Hepatocyte (in vitro differentiated cells): ENCODE data around the gene THSD7B. TPM values are rescaled to one million over a fixed set of nuclear protein-coding genes. Genes with fewer than 3 reads are reported as not detected.

Experiments used
- DNase-seq: peaks from one replicate; pipeline ENCODE4 v3.0.0-alpha.2; 2016; ENCODE audit warnings: low spot score
- H2AFZ ChIP-seq: fragments of 200-600 bp; sonication (generic); 2 replicates; pipeline ENCODE4 v1.6.0; 2016; ENCODE audit warnings: antibody characterized with exemption, mild to moderate bottlenecking
- H3K27ac ChIP-seq: fragments of 200-600 bp; sonication (generic); 2 replicates; pipeline ENCODE4 v1.5.1; 2016; ENCODE audit warnings: mild to moderate bottlenecking
- H3K27me3 ChIP-seq: fragments of 200-600 bp; sonication (generic); 2 replicates; pipeline ENCODE4 v1.6.1; 2016
- H3K36me3 ChIP-seq: fragments of 200-600 bp; sonication (generic); replicated peaks from 2 replicates; pipeline ENCODE4 v1.5.1; 2016; ENCODE audit warnings: low read depth; ENCODE audit not compliant: insufficient read depth
- H3K4me1 ChIP-seq: fragments of 200-600 bp; sonication (generic); 2 replicates; pipeline ENCODE4 v1.5.1; 2016; ENCODE audit warnings: mild to moderate bottlenecking, moderate library complexity; ENCODE audit not compliant: insufficient read depth
- H3K4me2 ChIP-seq: fragments of 200-600 bp; sonication (generic); 2 replicates; pipeline ENCODE4 v1.6.0; 2016
- H3K4me3 ChIP-seq: fragments of 200-600 bp; sonication (generic); 2 replicates; pipeline ENCODE4 v1.5.1; 2016; ENCODE audit warnings: mild to moderate bottlenecking
- H3K79me2 ChIP-seq: fragments of 200-600 bp; sonication (generic); 2 replicates; pipeline ENCODE4 v1.6.0; 2017; ENCODE audit warnings: mild to moderate bottlenecking
- H3K9me2 ChIP-seq: fragments of 200-600 bp; sonication (generic); replicated peaks from 2 replicates; pipeline ENCODE4 v1.6.0; 2017; ENCODE audit warnings: mild to moderate bottlenecking; ENCODE audit not compliant: insufficient read depth
- H3K9me3 ChIP-seq: fragments of 200-600 bp; sonication (generic); 2 replicates; pipeline ENCODE4 v1.5.1; 2016; ENCODE audit warnings: low read depth, mild to moderate bottlenecking
- H4K20me1 ChIP-seq: fragments of 200-600 bp; sonication (generic); 2 replicates; pipeline ENCODE4 v1.6.0; 2016; ENCODE audit warnings: mild to moderate bottlenecking; ENCODE audit not compliant: insufficient read depth, poor library complexity, severe bottlenecking
- CTCF ChIP-seq: fragments of 200-600 bp; sonication (generic); IDR thresholded peaks from 2 replicates; pipeline ENCODE4 v1.5.1; 2016; ENCODE audit warnings: antibody characterized with exemption, mild to moderate bottlenecking; ENCODE audit not compliant: poor library complexity
- EZH2 ChIP-seq: fragments of 200-600 bp; sonication (generic); IDR thresholded peaks from 2 replicates; pipeline ENCODE4 v1.6.1; 2016; ENCODE audit warnings: antibody characterized with exemption, mild to moderate bottlenecking, borderline replicate concordance
- EZH2phosphoT487 ChIP-seq: fragments of 200-600 bp; sonication (generic); IDR thresholded peaks from one replicate; pipeline ENCODE4 v1.6.1; 2018; ENCODE audit warnings: antibody characterized with exemption, mild to moderate bottlenecking, low read depth, moderate library complexity; ENCODE audit not compliant: unreplicated experiment, severe bottlenecking
- WGBS: methylation state at CpG from one replicate; pipeline ENCODE4 v1.1.6; 2016; ENCODE audit warnings: low lambda C conversion rate; ENCODE audit errors: missing lambda C conversion rate; 5-methylcytosine and 5-hydroxymethylcytosine counted together
- polyA plus RNA-seq: library from polyadenylated mRNA; unstranded; fragments of >200 nt; fragmentation: Nextera tagmentation; extraction: Ambion mirVana; gene quantifications from 2 replicates; pipeline ENCODE4 v1.2.1, GENCODE V29; 2016
- total RNA-seq: library from RNA; depleted of rRNA; stranded (reverse); fragments of >200 nt; gene quantifications from 2 replicates; pipeline ENCODE4 v1.2.3, GENCODE V29; 2014

Gene THSD7B
- total and polyA plus RNA-seq, 2 experiments from 2014 or later = 0.48 to 5.7 TPM

- H3K9me3 ChIP-seq = no peaks in the 10 kb centered on the region
- DNase-seq = no peak
- H3K4me3 ChIP-seq = no peak overlapping the region
- H3K36me3 ChIP-seq = no peaks in the 10 kb centered on the region
- WGBS = 68% methylated on average over 3 of the region's 3 CpGs
- H3K27me3 ChIP-seq = no peaks in the 10 kb centered on the region
- no peaks in the 10 kb centered on the region for H4K20me1 ChIP-seq
- H3K4me2 ChIP-seq = no peak overlapping the region
- H3K4me1 ChIP-seq = no peaks in the 10 kb centered on the region
- no peaks in the 10 kb centered on the region for H3K9me2 ChIP-seq
- H3K79me2 ChIP-seq = no peaks in the 10 kb centered on the region
- H2AFZ ChIP-seq = no peak overlapping the region
- H3K27ac ChIP-seq = no peak overlapping the region
- TF ChIP-seq CTCF (no peak), EZH2phosphoT487 (no peak), EZH2 (no peak)
These were observed 758.6 kb downstream of the THSD7B start for GRCh38 chr2:137523931-137524330.

- H3K27ac ChIP-seq = no peak overlapping the region
- H3K4me1 ChIP-seq = no peaks in the 10 kb centered on the region
- H3K79me2 ChIP-seq = no peaks in the 10 kb centered on the region
- H3K4me2 ChIP-seq = no peak overlapping the region
- H4K20me1 ChIP-seq = no peaks in the 10 kb centered on the region
- TF ChIP-seq CTCF (no peak), EZH2 (no peak), EZH2phosphoT487 (no peak)
- H2AFZ ChIP-seq = no peak overlapping the region
- H3K4me3 ChIP-seq = no peak overlapping the region
- 50% methylated on average over 1 of the region's 1 CpG for WGBS
- DNase-seq = no peak
- H3K36me3 ChIP-seq = no peaks in the 10 kb centered on the region
- H3K27me3 ChIP-seq = no peaks in the 10 kb centered on the region
- no peaks in the 10 kb centered on the region for H3K9me3 ChIP-seq
- H3K9me2 ChIP-seq = no peaks in the 10 kb centered on the region
These were observed 759.8 kb downstream of the THSD7B start for GRCh38 chr2:137525132-137525531.

- no peak for TF ChIP-seq CTCF
- TF ChIP-seq EZH2phosphoT487 = no peak
- no peak for TF ChIP-seq EZH2
- WGBS = 77% methylated on average over 2 of the region's 2 CpGs
These were observed 760.4 kb downstream of the THSD7B start for GRCh38 chr2:137525641-137526190.

GRCh38 chr2:137535897-137536296, 770.6 kb downstream of the THSD7B start:
- Histone ChIP-seq H3K4me1 (no peaks in the 10 kb centered on the region), H3K4me3 (no peak overlapping the region), H3K36me3 (no peaks in the 10 kb centered on the region), H3K4me2 (no peak overlapping the region), H3K79me2 (no peaks in the 10 kb centered on the region), H3K9me2 (no peaks in the 10 kb centered on the region), H3K27ac (no peak overlapping the region), H3K27me3 (no peaks in the 10 kb centered on the region), H4K20me1 (no peaks in the 10 kb centered on the region), H2AFZ (no peak overlapping the region), H3K9me3 (no peaks in the 10 kb centered on the region)
- 73% methylated on average over 5 of the region's 5 CpGs for WGBS
- DNase-seq = no peak
- TF ChIP-seq CTCF (no peak), EZH2 (no peak), EZH2phosphoT487 (no peak)

More at GRCh38 chr2:137525641-137526190, 760.4 kb downstream of the THSD7B start:
- no peaks in the 10 kb centered on the region for H3K36me3 ChIP-seq
- H3K79me2 ChIP-seq = no peaks in the 10 kb centered on the region
- no peaks in the 10 kb centered on the region for H3K27me3 ChIP-seq
- H3K9me3 ChIP-seq = no peaks in the 10 kb centered on the region
- H3K4me2 ChIP-seq = no peak overlapping the region
- no peaks in the 10 kb centered on the region for H3K4me1 ChIP-seq
- H4K20me1 ChIP-seq = no peaks in the 10 kb centered on the region
- no peaks in the 10 kb centered on the region for H3K9me2 ChIP-seq
- no peak for DNase-seq
- no peak overlapping the region for H2AFZ ChIP-seq
- H3K4me3 ChIP-seq = no peak overlapping the region
- H3K27ac ChIP-seq = no peak overlapping the region
